HG03521 (cell line): ENCODE measurements around the gene USP4.
"Not testable (repeated sequence)": the region's sequence is repeated elsewhere in the genome, so short reads cannot be mapped to it uniquely, and the experiment has no call there.

ENCODE experiments used
- ATAC-seq: cut with Tn5 transposase; IDR thresholded peaks from one replicate; pipeline ENCODE4 v1.9.1; 2021; ENCODE audit warnings: mild to moderate bottlenecking, moderate library complexity; ENCODE audit not compliant: unreplicated experiment

USP4 gene

DNA sequence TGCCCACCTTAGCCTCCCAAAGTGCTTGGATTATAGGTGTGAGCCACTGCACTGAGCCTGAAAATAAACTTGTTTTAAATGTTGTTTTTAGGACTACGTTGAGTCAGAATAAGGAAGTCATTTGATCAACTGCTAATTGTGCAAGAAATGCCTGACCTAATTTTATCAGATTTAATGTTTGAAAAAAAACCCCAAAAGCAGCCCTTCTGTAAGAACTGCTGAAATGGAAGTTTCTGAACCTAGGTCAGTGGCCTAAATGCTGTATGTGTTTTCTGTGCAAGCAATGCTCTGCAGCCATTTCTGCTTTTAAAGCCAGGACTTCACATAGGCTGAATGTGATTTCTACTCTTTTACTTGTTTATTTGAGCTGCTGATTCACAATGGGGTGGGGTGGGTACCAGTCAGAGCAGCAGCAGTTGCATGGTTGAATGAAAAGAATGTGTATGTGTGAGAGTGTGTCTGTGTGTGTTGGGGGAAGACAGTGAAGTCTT is 11.7 kb upstream of the USP4 start:
- no peak for ATAC-seq

DNA sequence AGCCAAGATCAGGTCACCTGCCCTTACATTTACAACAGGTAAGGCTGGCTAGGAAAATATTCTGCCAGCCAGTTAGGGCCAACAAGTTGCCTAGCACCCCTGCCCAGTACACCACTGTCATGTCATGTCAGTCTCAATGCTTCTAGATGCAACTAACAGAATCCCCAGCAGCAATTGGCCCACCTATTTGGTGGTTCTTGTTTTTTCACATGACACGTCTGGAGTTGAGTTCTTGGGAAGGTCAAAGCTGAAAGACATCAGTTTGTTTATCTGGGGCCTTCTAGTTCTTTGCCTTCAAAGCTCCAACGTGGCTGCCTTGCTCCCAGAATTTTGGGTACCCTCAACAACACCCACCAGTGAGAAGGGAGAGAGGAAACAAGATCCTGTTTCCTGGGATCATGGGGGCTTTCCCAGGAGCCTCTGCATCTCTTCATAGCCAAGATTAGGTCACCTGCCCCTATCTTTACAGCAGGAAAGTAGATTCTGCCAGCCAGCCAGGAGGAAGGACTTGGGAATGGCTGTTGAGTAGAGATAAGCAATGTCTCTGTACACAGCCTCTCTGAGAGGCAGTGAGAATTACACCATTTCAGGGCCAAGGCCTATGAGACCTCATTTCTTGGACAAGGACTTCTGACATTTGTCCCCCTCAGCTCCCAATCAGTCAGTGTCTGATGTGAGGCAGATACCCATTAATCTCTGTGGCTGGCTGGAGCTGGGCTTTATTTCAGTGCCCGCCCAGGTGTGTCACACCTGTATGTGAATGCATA is 9.7 kb upstream of the USP4 start:
- no peak for ATAC-seq

- not testable (repeated sequence) for ATAC-seq
These were observed 8.5 kb upstream of the USP4 start for GRCh38 chr3:49348361-49348760.

- ATAC-seq, result no peak
These were observed 7.0 kb upstream of the USP4 start for GRCh38 chr3:49346797-49347251.

GRCh38 chr3:49343163-49343562 is 3.3 kb upstream of the USP4 start:
- ATAC-seq, result no peak

- no peak for ATAC-seq
These were observed 2.1 kb upstream of the USP4 start for GRCh38 chr3:49341996-49342395.

DNA sequence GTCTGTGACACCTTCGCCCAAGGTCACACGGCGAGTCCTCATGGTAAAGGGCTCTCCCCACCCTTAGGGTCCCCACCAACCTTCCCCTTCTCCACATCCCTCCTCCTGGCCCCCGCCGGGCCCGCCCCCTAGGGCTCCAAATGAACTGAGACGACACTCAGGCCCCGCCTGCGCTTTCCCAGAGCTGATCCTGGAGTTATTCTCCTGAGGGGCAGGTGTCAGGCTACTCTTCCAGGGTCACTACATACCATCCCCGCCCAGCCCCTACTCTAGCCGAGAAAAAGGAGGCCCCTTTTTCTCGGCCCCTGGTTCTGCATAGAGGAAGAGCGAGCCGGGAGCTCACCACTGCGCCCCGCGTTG is 292 bp downstream of the USP4 start:
- ATAC-seq, result peak; percentile 5

GRCh38 chr3:49333916-49334633 is 5.8 kb downstream of the USP4 start:
- no peak for ATAC-seq

GRCh38 chr3:49333091-49333490 is 6.8 kb downstream of the USP4 start:
- no peak for ATAC-seq

DNA sequence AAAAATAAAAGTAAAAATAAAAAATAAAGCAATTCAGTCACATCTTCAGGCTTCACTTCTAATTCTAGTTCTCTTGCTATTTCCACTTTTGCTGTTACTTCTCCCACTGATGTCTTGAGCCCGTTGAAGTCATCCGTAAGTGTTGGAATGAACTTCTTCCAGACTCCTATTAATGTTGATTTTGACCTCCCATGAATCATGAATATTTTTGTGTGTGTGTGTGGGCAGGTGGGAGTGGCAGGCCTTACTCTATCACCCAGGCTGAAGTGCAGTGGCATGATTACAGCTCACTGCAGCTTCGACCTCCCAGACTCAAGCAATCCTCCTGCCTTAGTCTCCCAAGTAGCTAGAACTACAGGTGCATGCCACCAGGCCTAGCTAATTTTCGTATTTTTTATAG is 10.7 kb downstream of the USP4 start:
- ATAC-seq, result no peak

- not testable (repeated sequence) for ATAC-seq
These were observed 11.5 kb downstream of the USP4 start for GRCh38 chr3:49328350-49328749.

GRCh38 chr3:49327485-49327884 is 12.4 kb downstream of the USP4 start:
- no peak for ATAC-seq

- no peak for ATAC-seq
These were observed 15.1 kb downstream of the USP4 start for GRCh38 chr3:49324768-49325167.

DNA sequence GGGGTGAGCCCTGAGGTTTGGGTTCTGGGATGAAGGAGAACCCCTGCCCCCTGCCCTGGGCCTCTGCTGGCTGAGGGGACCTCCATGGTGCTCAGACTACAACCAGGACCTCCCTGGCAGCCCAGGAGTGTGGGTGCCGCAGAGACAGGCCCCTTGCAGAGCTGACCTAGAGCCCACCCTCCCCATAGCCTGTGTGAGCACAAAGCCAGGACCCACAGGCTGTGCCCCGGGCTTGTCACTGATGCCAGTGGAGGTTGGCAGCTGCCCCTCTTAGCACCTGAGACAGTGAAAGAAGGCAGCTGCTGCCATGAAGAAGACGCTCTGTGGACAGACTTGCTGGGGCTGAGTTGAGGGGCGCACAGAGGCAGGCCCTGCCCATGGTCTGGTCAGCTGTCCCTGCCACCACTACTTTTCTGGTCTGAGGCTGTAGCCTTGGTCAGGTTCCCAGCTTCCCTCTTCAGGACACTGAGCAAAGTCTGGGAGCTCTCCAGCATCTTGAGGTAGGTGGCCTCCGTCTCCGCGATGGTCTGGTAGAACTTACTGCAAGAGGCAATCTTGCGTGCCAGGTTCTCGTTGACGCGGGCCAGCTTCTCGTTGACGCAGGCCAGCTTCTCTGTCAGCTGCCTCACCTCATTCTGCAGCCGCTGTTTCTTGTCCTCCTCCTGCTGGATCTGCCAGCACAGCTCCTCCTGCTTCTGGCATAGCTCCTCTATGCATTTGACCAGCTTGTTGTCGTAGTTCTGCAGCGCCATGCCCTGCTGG is 23.0 kb downstream of the USP4 start:
- ATAC-seq, result no peak

- no peak for ATAC-seq
These were observed 25.8 kb downstream of the USP4 start for GRCh38 chr3:49313896-49314688.

DNA sequence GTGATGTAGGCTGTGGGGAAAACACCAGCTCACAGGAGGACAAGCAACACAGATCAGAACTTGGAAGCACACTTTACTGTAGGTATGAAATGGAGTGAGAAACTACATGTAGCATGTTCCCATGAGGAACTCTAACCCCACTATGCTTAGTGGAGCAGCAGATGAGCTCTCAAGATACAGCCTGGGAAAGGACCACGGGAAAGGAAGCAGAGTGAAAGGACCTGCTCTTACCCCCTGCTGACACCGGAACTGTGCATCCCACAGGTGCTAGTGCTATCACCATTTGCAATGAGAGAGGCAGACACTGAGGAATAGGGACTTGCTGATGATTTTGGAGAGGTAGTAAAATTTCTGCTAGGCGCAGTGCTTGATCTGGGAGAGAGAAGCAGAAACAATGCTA is 28.6 kb downstream of the USP4 start:
- no peak for ATAC-seq

- ATAC-seq, result no peak
These were observed 29.2 kb downstream of the USP4 start for GRCh38 chr3:49310677-49311076.

GRCh38 chr3:49305608-49306007 is 34.2 kb downstream of the USP4 start:
- ATAC-seq, result no peak

- ATAC-seq, result no peak
These were observed 37.2 kb downstream of the USP4 start for GRCh38 chr3:49302613-49303012.

DNA sequence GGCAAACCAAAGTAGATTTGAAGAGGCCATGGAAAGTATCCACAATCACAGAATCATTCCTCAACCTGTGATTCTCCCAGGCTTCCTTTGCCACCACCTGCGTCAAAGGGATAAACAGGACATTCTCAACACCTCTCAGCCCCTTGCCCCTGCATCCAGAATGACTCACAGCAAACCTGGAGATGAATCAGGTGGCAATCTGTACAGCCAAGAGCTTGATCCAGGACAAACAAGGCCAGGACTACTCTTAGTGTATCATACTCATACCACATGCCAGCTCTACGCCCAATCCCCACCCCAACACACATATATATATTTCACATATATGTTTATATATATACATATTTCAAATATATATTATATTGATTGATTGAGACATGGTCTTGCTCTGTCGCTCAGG is 39.3 kb downstream of the USP4 start:
- ATAC-seq, result no peak

DNA sequence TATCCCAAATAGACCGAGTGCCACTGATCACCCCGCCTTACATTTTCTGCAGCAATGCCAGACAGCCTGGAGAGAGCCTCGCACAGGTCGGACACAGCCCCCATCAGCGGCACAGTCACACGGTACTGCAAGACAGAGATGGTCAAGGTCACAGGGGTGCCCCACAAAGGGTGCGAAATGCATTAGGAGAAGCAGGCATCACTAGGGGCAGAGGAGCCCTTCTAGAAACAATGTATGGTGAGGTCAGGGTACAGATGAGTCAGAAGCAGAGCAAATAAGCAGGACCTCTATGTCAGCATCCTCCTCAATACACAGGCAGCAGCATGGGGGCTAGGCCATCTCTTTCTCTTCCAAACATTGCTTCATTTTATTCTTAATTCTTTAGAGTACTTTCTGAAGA is 41.3 kb downstream of the USP4 start:
- ATAC-seq, result no peak
